Measurements from ENCODE around the gene MYO18A.
"Not testable (repeated sequence)": the region's sequence is repeated elsewhere in the genome, so short reads cannot be mapped to it uniquely, and the experiment has no call there.

Gene MYO18A

GRCh38 chr17:29194669-29195068 lies 14.5 kb upstream of the MYO18A start:
- DNase-seq (ENCODE audit: low read depth in 4 of 4, low spot score in 1 of 4) = no peak

GRCh38 chr17:29193146-29193545 lies 12.9 kb upstream of the MYO18A start:
- no peak for DNase-seq (ENCODE audit: low read depth in 4 of 4, low spot score in 1 of 4)

- DNase-seq (ENCODE audit: low read depth in 4 of 4, low spot score in 1 of 4) = no peak
Measured at GRCh38 chr17:29190592-29191207, 10.5 kb upstream of the MYO18A start.

- DNase-seq (ENCODE audit: low read depth in 4 of 4, low spot score in 1 of 4) = no peak
Measured at GRCh38 chr17:29190039-29190438, 9.8 kb upstream of the MYO18A start.

GRCh38 chr17:29189355-29189754 lies 9.2 kb upstream of the MYO18A start:
- DNase-seq (ENCODE audit: low read depth in 4 of 4, low spot score in 1 of 4) = no peak

GRCh38 chr17:29181226-29181625 lies 1.0 kb upstream of the MYO18A start:
- DNase-seq (ENCODE audit: low read depth in 4 of 4, low spot score in 1 of 4) = no peak

GRCh38 chr17:29180788-29181160 lies 576 bp upstream of the MYO18A start:
- DNase-seq (ENCODE audit: low read depth in 4 of 4, low spot score in 1 of 4) = no peak

GRCh38 chr17:29179232-29180033 lies 765 bp downstream of the MYO18A start:
- DNase-seq (ENCODE audit: low read depth in 4 of 4, low spot score in 1 of 4) = no peak

GRCh38 chr17:29178750-29179231 lies 1.4 kb downstream of the MYO18A start:
- no peak for DNase-seq (ENCODE audit: low read depth in 4 of 4, low spot score in 1 of 4)

- no peak for DNase-seq (ENCODE audit: low read depth in 4 of 4, low spot score in 1 of 4)
Measured at GRCh38 chr17:29177871-29178749, 2.1 kb downstream of the MYO18A start.

GRCh38 chr17:29177541-29177870 lies 2.7 kb downstream of the MYO18A start:
- DNase-seq (ENCODE audit: low read depth in 4 of 4, low spot score in 1 of 4) = no peak

GRCh38 chr17:29176558-29177351 lies 3.4 kb downstream of the MYO18A start:
- DNase-seq (ENCODE audit: low read depth in 4 of 4, low spot score in 1 of 4) = peak in 3 of 4 experiments; percentile 22 to 45 (median 38)

GRCh38 chr17:29175349-29175748 lies 4.8 kb downstream of the MYO18A start:
- DNase-seq (ENCODE audit: low read depth in 4 of 4, low spot score in 1 of 4) = no peak

- DNase-seq (ENCODE audit: low read depth in 4 of 4, low spot score in 1 of 4) = no peak
Measured at GRCh38 chr17:29172589-29172988, 7.6 kb downstream of the MYO18A start.

- no peak for DNase-seq (ENCODE audit: low read depth in 4 of 4, low spot score in 1 of 4)
Measured at GRCh38 chr17:29170682-29171081, 9.5 kb downstream of the MYO18A start.

- DNase-seq (ENCODE audit: low read depth in 4 of 4, low spot score in 1 of 4) = no peak
Measured at GRCh38 chr17:29169806-29170591, 10.2 kb downstream of the MYO18A start.

GRCh38 chr17:29168759-29169126 lies 11.5 kb downstream of the MYO18A start:
- DNase-seq (ENCODE audit: low read depth in 4 of 4, low spot score in 1 of 4) = not testable (repeated sequence)

GRCh38 chr17:29168079-29168758 lies 12.0 kb downstream of the MYO18A start:
- no peak for DNase-seq (ENCODE audit: low read depth in 4 of 4, low spot score in 1 of 4)

GRCh38 chr17:29167393-29168078 lies 12.7 kb downstream of the MYO18A start:
- no peak for DNase-seq (ENCODE audit: low read depth in 4 of 4, low spot score in 1 of 4)
